PFSK-1 (cell line): ENCODE data around the gene GNB5.

ENCODE experiments used
- POLR2AphosphoS5 ChIP-seq: IDR thresholded peaks from 2 replicates; pipeline ENCODE4 v1.6.1; 2012; ENCODE audit warnings: low read depth, mild to moderate bottlenecking, control low read depth, low read length, moderate library complexity
- REST ChIP-seq, 2 experiments: IDR thresholded peaks; 2 replicates each; pipeline versions ENCODE4 v1.6.1 to v1.8.0; 2011 to 2012; ENCODE audit warnings: low read depth in 2 of 2, low read length in 2 of 2, control low read depth in 1 of 2, inconsistent platforms in 1 of 2, mild to moderate bottlenecking in 1 of 2, moderate library complexity in 1 of 2; ENCODE audit not compliant: insufficient read depth in 1 of 2
- TAF1 ChIP-seq: IDR thresholded peaks from 2 replicates; pipeline ENCODE4 v1.6.1; 2012; ENCODE audit warnings: low read length, control low read depth, borderline replicate concordance; ENCODE audit not compliant: insufficient read depth

GRCh38 chr15:52220937-52221660 lies 29.9 kb upstream of the GNB5 start:
- TF ChIP-seq POLR2AphosphoS5 (no peak), REST (IDR thresholded peaks at IDR 0.05; ENCODE audit: insufficient read depth in 1 of 2, low read depth in 2 of 2, low read length in 2 of 2) (no peak), TAF1 (no peak)
